ENCODE measurements around the gene SMOC1. TPM values are rescaled to one million over a fixed set of nuclear protein-coding genes. Genes with fewer than 3 reads are reported as not detected.

The SMOC1 gene
- total and polyA plus RNA-seq, 2 donors: 1.6 to 8.0 TPM

DNA sequence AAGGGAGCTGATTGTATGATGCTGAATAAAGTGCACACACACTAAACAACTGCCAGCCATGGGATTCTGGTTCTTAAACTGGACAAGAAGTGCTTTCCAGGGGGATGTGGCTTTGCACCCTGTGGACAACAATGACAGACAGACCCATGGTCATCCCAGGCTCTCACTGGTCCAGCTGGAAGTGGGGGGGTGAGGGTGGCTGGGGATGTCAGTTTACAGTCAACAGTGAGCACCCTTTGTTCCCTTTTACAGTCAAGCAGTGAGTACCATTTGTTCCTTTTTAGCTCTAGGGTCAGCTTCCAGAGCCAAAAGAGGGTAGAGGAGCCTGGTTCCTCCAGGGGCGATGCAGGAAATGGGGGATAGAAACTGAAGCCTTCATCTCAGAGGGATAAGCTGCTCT, 100.7 kb downstream of the SMOC1 start:
- no peak for DNase-seq (ENCODE audit: extremely low spot score)
- Histone ChIP-seq H3K4me1 (ENCODE audit: insufficient read depth) (no peaks in the 10 kb centered on the region), H3K4me3 (ENCODE audit: low read depth, low read length) (no peak overlapping the region), H3K36me3 (ENCODE audit: insufficient read depth) (no peaks in the 10 kb centered on the region), H3K27ac (ENCODE audit: low read depth) (no peak overlapping the region)
- 88% methylated on average over 1 of the region's 1 CpG for WGBS

DNA sequence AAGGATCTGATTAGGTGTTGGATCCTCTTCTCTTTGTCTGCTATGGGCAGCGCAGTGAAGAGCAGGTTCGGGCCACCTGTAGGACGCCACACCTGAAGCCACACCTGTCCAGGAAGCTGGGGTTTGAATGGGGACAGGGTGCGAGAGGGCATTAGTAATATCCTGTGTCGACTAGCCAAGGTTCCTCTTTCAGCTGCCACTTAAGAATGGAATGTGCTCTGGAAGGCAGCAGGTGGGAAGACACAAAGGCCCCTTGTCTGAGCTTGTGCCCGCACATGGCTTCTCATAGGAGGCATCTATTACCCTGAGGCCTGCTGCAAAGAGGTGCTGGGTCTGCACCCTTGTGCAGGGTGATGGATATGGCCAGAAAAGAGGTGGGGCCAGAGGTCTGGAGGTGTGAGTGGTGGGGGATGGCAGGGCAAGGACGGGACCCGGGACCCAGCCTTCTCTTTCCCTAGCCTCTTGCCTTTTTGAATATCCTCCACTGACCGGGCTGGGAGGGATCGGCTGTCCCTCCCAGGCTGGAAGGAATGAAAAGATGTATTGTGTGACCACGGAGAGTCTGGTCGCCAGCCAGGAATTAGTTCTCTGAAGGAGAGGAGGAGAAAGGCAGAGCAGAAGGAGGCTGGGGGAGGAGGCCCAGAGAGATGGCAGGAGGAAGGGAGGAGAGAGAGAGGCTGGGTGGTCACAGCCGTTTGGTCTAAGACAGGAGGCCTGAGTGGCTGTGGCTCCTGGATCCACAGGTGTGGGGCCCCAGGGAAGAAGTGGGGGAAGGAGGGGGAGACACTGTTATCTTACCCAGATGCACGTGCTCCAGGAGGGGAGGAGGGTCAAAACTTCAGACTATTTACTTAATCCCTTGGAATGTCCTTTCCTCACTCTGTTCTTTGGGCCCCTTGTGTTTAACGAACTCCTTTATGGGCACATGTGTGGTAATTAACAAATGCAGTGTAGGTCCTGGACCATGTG, 101.5 kb downstream of the SMOC1 start:
- H3K27ac ChIP-seq (ENCODE audit: low read depth): no peak overlapping the region
- H3K4me1 ChIP-seq (ENCODE audit: insufficient read depth): no peaks in the 10 kb centered on the region
- no peaks in the 10 kb centered on the region for H3K36me3 ChIP-seq (ENCODE audit: insufficient read depth)
- no peak for DNase-seq (ENCODE audit: extremely low spot score)
- WGBS: 77% methylated on average over 15 of the region's 15 CpGs
- H3K4me3 ChIP-seq (ENCODE audit: low read depth, low read length): no peak overlapping the region

DNA sequence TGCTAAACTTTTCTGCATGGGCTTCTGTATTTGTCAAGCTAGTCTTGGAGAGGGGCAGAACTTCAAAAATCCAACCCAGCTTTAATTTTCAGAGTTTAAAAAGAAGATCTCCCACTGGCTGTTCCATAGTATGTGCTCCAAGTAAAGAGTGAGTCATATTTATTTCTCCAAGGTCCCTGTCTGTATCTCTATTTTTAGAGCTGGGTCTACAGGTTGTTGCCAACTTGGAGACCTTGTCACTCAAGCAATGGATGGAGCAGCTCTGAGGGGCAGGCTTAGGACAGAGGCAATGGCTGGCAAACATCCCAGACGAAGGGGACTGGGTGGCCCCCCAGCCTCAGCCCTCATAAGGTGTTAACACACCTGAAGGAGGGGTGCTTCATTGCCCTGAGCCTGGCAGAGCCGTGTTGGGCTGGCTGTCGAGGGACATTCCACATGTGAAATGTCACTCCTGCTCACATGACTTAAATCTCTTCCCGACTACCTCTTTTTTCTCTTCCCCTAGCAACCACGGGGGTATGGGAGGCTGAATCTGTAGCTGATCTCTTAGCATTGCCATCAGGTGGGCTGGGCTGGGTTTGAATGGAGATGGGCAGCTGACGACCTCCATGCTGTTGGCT, 103.1 kb downstream of the SMOC1 start:
- no peak overlapping the region for H3K4me3 ChIP-seq (ENCODE audit: low read depth, low read length)
- no peaks in the 10 kb centered on the region for H3K4me1 ChIP-seq (ENCODE audit: insufficient read depth)
- H3K27ac ChIP-seq (ENCODE audit: low read depth): no peak overlapping the region
- no peak for DNase-seq (ENCODE audit: extremely low spot score)
- no peaks in the 10 kb centered on the region for H3K36me3 ChIP-seq (ENCODE audit: insufficient read depth)
- WGBS: 34% methylated on average over 6 of the region's 6 CpGs

DNA sequence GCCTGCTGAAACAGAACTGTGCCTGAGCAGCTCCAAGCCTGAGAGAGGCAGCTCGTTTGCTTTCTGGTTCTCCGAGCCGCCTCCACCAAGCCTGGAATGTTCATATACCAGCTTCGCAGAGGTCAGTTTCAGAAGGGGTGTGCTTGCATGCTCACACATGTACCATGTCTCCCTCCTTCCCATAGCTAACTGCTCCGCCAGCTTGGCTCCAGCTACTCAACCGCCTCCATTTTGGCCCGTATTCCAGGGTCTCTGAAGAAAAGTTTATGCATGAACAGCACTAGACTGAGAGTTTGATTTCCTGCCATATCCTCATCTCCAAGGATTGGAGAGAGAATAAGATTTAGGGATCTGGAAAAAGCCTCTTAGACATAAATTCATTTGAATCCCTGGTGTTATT, 103.7 kb downstream of the SMOC1 start:
- DNase-seq (ENCODE audit: extremely low spot score): no peak
- no peaks in the 10 kb centered on the region for H3K36me3 ChIP-seq (ENCODE audit: insufficient read depth)
- no peak overlapping the region for H3K4me3 ChIP-seq (ENCODE audit: low read depth, low read length)
- WGBS: 43% methylated on average over 7 of the region's 7 CpGs
- no peak overlapping the region for H3K27ac ChIP-seq (ENCODE audit: low read depth)
- no peaks in the 10 kb centered on the region for H3K4me1 ChIP-seq (ENCODE audit: insufficient read depth)

DNA sequence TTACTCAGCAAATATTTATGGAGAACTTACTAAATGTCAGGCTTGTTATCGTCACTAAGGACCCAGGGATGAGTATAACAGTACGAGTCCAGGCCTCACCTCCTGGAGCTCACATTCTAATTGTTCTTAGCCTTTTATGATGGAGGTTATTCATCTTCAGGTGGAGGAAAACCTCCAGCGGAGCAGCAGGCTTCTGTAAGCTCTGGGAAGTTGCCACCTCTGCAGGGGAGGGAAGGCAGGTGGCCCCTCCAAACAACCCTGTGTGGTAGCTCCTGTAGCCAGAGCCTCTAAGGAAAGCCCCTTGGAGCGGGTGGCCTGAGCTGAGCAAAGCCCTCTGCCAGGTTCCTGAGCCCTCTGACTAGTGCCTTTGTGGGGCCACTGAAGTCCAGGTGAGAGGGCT, 104.1 kb downstream of the SMOC1 start:
- Histone ChIP-seq H3K36me3 (ENCODE audit: insufficient read depth) (no peaks in the 10 kb centered on the region), H3K27ac (ENCODE audit: low read depth) (no peak overlapping the region), H3K4me3 (ENCODE audit: low read depth, low read length) (no peak overlapping the region), H3K4me1 (ENCODE audit: insufficient read depth) (no peaks in the 10 kb centered on the region)
- WGBS: 79% methylated on average over 4 of the region's 4 CpGs
- no peak for DNase-seq (ENCODE audit: extremely low spot score)

DNA sequence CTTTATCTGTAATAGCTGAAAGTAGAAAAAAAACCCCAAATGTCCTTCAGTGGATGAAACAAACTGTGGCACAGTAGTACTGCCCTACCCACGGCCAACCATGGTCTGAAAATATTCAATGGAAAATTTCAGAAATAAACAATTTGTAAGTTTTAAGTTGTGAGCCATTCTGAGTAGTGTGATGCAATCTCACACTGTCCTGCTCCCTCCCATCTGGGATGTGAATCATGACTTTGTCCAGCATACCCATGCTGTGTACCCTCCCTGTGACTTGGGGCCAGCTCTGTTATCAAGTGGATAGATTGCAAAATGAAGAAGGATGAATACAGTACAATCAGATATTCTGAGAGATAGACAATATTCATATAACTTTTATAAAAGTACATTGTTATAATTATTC, 106.2 kb downstream of the SMOC1 start:
- no peak for DNase-seq (ENCODE audit: extremely low spot score)
- Histone ChIP-seq H3K4me3 (ENCODE audit: low read depth, low read length) (no peak overlapping the region), H3K27ac (ENCODE audit: low read depth) (no peak overlapping the region), H3K4me1 (ENCODE audit: insufficient read depth) (no peaks in the 10 kb centered on the region), H3K36me3 (ENCODE audit: insufficient read depth) (no peaks in the 10 kb centered on the region)
- WGBS: 56% methylated on average over 1 of the region's 1 CpG

DNA sequence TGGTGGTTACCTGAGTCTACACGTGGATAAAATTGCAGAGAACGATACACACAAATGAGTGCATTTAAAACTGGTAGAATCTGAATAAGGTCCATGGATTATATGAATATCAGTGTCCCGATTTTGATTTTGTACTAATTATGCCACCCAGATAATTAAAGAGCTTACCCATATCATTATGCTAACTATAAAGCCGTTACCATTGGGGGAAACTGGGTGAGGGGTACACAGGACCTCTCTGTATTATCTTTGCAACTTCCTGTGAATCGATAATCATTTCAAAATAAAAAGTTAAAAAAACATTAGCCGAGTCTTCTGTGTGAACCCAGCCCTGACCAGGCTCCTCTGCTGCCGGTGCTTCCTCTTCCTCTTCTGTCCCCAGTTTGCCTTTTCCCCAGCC, 107.1 kb downstream of the SMOC1 start:
- H3K36me3 ChIP-seq (ENCODE audit: insufficient read depth): no peaks in the 10 kb centered on the region
- no peaks in the 10 kb centered on the region for H3K4me1 ChIP-seq (ENCODE audit: insufficient read depth)
- 84% methylated on average over 7 of the region's 7 CpGs for WGBS
- DNase-seq (ENCODE audit: extremely low spot score): no peak
- H3K27ac ChIP-seq (ENCODE audit: low read depth): no peak overlapping the region
- H3K4me3 ChIP-seq (ENCODE audit: low read depth, low read length): no peak overlapping the region

DNA sequence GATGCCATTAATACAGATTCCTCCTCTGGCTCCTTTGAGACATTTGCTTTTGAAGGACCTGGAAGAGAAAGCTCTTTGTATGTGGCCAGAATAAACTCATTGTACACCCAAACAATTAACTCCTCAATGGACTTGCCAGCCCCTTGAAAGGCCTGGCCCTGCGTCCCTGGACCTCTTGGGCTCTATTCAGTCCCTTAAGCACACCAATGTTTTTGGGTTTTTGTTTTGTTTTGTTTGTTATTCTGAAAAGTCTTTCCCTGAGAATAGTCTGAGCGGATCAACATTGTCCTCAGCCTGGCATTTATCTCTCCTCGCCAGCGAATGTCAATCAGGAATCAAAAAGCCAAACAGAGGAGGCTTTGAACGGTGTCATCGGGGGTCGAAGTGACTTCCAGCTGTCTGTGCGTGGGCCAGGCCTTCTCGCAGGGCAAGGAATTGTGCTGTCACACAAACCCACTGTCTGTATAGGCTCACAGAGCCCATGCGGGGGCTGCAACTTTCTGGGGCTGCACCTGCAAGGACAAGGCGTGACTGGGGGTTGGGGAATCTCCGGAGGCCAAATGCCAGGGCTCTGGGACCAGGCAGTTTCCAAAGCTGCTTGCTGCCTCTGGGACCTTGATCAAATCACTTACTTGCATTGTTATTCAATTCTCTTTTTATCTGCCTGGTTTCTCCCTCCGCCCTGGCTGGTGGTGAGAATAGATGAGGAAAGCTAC, 108.3 kb downstream of the SMOC1 start:
- Histone ChIP-seq H3K27ac (ENCODE audit: low read depth) (no peak overlapping the region), H3K4me1 (ENCODE audit: insufficient read depth) (no peaks in the 10 kb centered on the region), H3K4me3 (ENCODE audit: low read depth, low read length) (no peak overlapping the region), H3K36me3 (ENCODE audit: insufficient read depth) (no peaks in the 10 kb centered on the region)
- WGBS: 84% methylated on average over 13 of the region's 13 CpGs
- DNase-seq (ENCODE audit: extremely low spot score): no peak

DNA sequence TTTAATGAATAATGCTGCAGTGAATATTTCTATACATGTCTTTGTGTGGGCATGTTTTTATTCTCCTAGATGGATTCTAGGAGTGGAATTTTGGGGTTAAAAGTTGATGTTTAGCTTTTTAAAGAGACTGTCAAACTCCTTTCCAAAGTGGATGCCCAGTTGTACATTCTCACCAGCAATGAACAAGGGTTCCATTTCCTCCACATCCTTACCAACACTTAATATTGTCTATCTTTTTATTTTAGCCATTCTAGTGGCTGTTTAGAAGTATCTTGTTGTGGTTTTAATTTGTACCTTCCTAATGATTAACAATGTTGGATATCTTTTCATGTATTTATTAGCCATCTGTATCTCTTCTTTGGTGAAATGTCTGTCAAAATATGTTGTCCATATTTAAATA, 109.8 kb downstream of the SMOC1 start:
- no peak overlapping the region for H3K4me3 ChIP-seq (ENCODE audit: low read depth, low read length)
- H3K4me1 ChIP-seq (ENCODE audit: insufficient read depth): no peaks in the 10 kb centered on the region
- no peak for DNase-seq (ENCODE audit: extremely low spot score)
- no peak overlapping the region for H3K27ac ChIP-seq (ENCODE audit: low read depth)
- no peaks in the 10 kb centered on the region for H3K36me3 ChIP-seq (ENCODE audit: insufficient read depth)

DNA sequence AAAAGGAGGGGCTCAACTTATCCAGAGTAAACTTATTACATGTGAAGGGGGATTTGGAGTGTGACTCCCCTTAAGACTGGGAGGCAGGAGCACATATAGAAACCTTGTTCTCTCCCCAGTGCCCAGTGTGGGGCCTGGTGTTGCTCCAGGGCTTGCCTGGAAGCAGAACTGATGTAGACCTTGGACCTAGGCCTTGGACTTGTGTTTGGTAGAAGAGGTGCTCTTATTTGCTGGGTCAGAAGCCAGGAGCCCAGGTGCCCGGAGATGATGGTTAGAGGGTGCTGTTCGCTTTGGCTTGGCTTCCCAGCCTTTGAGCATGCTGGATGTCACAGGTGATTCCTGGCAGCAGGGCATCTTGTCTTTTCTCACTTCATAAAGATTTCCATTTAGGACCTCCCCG, 110.4 kb downstream of the SMOC1 start:
- H3K36me3 ChIP-seq (ENCODE audit: insufficient read depth): no peaks in the 10 kb centered on the region
- WGBS: 80% methylated on average over 3 of the region's 3 CpGs
- no peak overlapping the region for H3K27ac ChIP-seq (ENCODE audit: low read depth)

DNA sequence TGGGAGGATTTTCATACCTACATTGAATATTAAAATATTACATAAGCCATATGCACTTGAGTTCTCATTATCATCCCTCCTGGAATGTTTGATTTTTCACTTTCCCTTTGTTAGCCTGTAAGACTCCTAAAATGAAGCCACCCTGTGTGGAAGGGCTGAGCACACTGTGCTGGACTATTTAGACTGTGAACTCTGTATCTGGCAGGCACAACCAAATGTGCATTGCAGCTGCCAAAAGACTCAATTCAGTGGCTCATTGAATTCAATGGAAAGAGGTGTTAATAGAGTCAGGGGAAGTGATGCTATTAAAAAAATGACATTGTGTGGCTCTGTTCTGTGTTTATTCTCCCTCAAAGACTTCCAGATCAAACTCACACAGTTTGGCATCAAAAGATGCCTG, 111.1 kb downstream of the SMOC1 start:
- DNase-seq (ENCODE audit: extremely low spot score): no peak
- H3K36me3 ChIP-seq (ENCODE audit: insufficient read depth): no peaks in the 10 kb centered on the region
- H3K4me3 ChIP-seq (ENCODE audit: low read depth, low read length): no peak overlapping the region
- H3K27ac ChIP-seq (ENCODE audit: low read depth): no peak overlapping the region
- H3K4me1 ChIP-seq (ENCODE audit: insufficient read depth): no peaks in the 10 kb centered on the region

More for the DNA sequence above, 110.4 kb downstream of the SMOC1 start:
- Histone ChIP-seq H3K4me1 (ENCODE audit: insufficient read depth) (no peaks in the 10 kb centered on the region), H3K4me3 (ENCODE audit: low read depth, low read length) (no peak overlapping the region)
- no peak for DNase-seq (ENCODE audit: extremely low spot score)

DNA sequence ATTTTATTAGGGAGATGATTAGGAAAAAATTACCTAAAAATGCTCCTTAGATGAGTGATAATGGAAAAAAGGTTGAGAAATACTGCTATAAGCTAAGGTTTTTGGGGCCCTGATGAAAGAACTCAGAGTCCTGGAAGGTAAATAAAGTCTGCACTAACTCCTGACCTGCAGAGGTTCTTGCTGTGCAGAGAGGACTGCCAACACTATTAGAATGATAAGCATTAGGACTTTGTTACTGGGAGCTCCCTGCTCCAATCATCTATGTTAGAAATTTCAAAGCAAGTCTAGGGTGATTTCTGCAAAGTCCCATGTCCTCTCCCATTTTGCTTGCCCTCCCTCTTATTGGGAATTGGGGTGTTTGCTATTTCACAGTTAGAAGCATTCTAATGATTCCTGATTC, 112.2 kb downstream of the SMOC1 start:
- DNase-seq (ENCODE audit: extremely low spot score): no peak
- H3K27ac ChIP-seq (ENCODE audit: low read depth): no peak overlapping the region
- no peak overlapping the region for H3K4me3 ChIP-seq (ENCODE audit: low read depth, low read length)
- no peaks in the 10 kb centered on the region for H3K36me3 ChIP-seq (ENCODE audit: insufficient read depth)
- no peaks in the 10 kb centered on the region for H3K4me1 ChIP-seq (ENCODE audit: insufficient read depth)

DNA sequence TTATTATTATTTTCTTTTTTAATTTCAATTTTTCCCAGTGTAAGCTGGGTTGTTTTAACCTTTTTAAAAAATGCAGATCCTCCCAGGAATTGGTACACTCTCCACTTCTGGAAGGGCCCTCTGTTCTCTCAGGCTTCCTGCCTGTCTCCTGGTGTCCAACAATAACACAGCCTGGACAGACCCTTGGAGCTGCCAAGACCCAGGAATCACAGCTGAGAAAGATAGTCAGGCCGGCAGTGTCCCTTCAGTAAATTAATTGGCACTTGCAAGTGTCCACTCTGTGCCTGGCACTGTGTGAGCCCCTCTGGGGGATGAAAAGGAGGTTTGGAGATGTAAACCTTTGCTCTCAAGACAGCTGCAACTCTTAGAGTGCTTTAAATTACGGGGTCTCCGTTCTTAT, 113.3 kb downstream of the SMOC1 start:
- DNase-seq (ENCODE audit: extremely low spot score): no peak
- 60% methylated on average over 3 of the region's 3 CpGs for WGBS
- no peaks in the 10 kb centered on the region for H3K4me1 ChIP-seq (ENCODE audit: insufficient read depth)
- no peaks in the 10 kb centered on the region for H3K36me3 ChIP-seq (ENCODE audit: insufficient read depth)
- H3K4me3 ChIP-seq (ENCODE audit: low read depth, low read length): no peak overlapping the region
- no peak overlapping the region for H3K27ac ChIP-seq (ENCODE audit: low read depth)

DNA sequence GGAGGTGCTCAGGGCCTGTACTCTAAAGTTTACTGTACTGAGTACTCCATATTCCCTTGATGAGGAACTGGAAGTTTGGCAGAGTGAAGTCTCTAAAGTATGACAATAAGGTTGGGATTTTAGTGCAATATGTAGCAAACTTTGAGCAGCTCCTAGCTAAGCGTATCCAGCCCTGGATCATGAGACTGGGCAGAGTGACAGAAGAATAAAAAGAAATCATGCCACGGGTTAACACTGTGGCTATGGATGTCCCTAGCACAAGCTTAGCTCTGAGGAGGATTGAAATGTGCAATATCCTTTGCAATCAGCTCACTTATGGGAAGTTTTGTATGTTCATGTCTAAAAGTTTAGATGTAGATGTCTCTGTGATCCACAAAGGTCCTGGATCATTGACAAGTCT, 114.1 kb downstream of the SMOC1 start:
- no peak for DNase-seq (ENCODE audit: extremely low spot score)
- H3K4me1 ChIP-seq (ENCODE audit: insufficient read depth): no peaks in the 10 kb centered on the region

More for the DNA sequence above, 114.1 kb downstream of the SMOC1 start:
- WGBS: 89% methylated on average over 2 of the region's 2 CpGs
- no peaks in the 10 kb centered on the region for H3K36me3 ChIP-seq (ENCODE audit: insufficient read depth)
- H3K4me3 ChIP-seq (ENCODE audit: low read depth, low read length): no peak overlapping the region
- no peak overlapping the region for H3K27ac ChIP-seq (ENCODE audit: low read depth)

All from urinary bladder (tissue), 4 donors.